HG03354 (cell line): Measurements from ENCODE around the gene ST6GALNAC3.
"Not testable (repeated sequence)": the region's sequence is repeated elsewhere in the genome, so short reads cannot be mapped to it uniquely, and the experiment has no call there.

Experiments
- ATAC-seq: cut with Tn5 transposase; IDR thresholded peaks from one replicate; pipeline ENCODE4 v1.9.1; 2021; ENCODE audit warnings: mild to moderate bottlenecking; ENCODE audit not compliant: unreplicated experiment, poor library complexity, severe bottlenecking

The ST6GALNAC3 gene

DNA sequence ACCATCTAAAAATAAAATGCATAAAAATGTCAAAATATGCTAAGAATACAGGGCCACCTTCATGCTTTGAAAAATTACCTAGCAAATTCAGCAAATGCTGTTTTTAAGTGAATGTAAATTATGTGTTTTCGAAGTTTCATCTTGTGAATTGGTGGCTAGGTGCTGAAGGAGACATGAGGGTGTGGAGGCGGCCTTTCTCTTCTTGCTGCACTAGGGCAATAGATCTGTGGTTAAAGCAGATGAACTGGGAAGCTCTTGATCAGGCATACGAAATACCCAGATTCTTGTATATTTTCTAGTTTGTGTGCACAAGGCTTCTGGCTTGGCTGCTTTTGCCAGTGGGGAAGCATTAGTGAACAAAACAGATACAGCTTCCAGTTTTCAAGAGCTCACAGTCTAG, 224.5 kb downstream of the ST6GALNAC3 start:
- no peak for ATAC-seq

DNA sequence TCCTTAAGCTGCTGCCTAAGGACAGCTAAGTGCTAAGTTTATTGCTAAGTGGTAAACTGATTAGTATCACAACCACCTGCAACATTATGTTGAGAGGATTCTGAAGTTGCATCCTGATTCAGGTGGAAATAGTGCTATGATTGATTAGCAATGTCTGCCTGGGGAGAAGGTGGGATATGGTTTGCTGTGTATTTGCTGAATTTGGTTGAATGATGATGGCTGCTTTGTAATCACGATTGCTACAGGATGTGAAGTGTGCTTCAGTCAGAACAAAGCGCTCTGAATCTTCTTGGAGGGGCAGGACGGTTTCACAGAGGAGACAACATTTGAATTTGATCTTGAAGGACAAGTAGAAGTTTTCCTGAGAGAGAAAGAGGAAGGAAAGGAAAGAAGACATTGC, 226.0 kb downstream of the ST6GALNAC3 start:
- no peak for ATAC-seq

DNA sequence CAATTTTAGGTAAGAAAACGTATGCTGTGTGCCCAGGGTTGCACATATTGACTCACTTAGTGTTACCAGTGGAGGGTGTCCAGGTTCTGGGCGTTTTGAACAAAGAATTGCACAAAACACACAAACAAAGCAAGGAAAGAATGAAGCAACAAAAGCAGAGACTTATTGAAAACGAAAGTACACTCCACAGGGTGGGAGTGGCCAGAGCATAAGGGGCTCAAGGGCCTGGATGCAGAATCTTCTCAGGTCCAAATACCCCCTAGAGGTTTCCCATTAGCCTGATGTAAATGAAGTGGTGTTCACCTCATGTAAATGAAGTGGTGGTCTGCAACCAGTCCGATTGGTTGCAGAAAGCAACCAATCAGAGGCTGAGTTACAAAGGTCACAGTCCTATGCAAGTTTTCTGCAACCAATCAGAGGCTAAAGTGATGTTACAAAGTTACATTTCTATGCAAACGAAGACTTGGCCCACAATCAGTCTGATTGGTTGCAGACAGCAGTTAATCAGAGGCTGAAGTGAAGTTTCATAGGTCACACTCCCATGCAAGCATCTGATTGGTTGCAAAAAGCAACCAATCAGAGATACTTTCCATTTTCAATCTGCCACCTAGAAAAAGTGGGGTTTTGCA, 228.3 kb downstream of the ST6GALNAC3 start:
- no peak for ATAC-seq

DNA sequence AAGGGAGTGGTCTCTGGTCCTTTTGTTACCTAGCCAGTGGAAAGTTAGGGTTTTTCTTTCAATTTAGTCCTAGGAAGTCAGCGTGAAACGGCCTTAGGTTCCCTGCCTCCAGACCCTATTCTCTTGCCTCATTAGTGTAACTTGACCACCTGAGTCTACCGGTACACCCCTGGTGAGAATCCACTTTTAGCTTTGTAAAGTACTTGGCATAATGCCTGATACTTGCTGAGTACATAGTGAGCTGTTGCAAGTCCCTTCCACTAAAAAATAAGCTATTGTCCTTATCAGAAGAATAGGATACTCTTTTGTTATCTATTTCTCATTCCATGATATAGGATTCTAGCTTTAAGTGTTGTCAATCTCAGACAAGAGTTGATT, 228.8 kb downstream of the ST6GALNAC3 start:
- ATAC-seq = no peak

DNA sequence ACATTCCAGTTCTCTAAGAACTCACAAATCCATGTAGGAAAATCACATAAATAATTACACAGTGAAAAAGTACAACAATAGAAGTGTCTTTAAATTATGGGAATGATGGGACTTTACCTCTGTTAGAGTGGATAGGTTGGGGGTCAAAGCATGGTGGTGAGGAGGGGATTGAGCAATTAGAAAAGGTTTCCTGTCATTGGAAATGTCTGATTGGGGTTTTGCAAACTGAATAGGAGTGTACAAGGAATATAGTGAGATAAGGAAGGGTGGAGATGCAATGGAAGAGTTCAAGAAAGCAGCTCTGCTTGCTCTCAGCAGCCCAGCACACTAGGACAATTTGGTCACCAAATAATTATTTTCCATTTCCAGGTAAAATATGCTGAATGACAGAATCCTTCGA, 238.8 kb downstream of the ST6GALNAC3 start:
- ATAC-seq = no peak

- ATAC-seq = no peak
These were observed 240.2 kb downstream of the ST6GALNAC3 start for GRCh38 chr1:76314730-76315129.

DNA sequence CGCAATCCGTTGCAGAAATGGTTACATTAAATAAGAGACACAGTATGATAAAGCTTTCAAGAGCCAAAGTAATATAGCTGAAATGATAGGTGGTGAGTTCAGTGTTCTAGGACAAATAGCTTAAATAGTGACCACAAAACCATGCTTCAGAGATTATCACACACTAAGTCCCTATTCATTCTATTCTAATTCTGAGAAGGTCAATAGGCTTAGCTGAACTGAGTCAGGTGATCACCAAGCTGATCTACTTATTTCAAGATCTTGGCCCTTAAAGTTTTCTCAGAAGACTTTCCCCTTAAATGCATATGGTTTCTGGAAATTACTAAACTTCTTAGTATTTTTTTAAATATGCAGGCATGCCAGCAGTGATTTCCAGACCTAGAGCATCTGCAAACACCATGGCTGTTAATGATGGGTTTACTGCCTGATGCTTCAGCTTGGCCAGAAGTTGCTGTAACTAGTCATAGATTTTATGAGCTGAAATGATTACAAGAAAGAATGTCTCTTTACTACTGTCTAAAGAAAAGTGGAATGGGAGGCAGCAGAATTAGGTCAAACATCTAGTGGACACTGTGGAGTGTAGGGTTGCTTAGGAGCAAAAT, 242.9 kb downstream of the ST6GALNAC3 start:
- no peak for ATAC-seq

DNA sequence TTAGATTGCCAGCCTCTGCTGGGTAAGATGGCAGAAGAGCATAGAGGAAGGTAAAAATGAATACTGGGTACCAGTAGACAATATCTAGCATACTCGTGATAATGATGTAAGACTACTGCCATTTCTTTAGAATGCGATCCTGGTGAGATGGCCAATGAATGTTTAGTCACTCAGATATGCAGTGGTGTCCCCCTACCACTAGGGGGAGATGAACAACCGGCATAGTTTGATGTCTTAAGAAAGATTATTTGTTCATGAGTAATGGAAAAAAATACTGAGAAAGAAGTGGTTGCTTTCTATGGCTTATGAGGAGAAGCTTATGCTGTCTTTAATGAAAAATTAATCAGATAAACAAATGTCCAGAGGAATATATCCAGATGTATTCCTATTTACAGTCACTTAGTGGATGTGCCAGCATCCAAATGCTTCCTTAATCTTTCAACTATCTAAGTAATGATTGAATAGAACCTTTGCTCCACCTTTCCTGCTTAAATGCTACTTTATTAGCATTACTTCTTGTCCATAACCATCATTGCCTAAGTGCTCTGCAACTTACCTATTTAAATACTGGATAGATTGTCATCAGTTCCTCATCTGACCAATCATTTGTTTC, 256.6 kb downstream of the ST6GALNAC3 start:
- peak; percentile 94 for ATAC-seq

DNA sequence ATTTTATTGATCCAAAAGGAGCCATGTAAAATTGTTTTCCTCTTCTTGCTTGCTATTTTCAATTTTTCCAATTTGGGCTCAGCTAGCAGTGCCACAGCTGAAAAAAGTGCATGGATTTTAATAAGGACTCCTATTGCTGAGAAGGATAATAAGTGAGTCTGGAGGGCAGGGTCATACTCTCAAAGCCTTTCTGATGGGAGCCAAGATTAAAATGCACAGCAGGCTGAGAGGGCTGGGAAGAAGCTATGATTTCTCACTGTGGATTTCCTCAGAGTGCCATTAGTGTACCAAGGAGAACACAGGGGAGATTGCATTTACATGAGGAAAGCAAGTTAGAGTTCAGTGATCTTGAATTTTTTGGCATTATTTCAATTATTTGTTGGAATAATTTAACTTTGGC, 261.3 kb downstream of the ST6GALNAC3 start:
- ATAC-seq = no peak

GRCh38 chr1:76336931-76337371, 262.4 kb downstream of the ST6GALNAC3 start:
- no peak for ATAC-seq

DNA sequence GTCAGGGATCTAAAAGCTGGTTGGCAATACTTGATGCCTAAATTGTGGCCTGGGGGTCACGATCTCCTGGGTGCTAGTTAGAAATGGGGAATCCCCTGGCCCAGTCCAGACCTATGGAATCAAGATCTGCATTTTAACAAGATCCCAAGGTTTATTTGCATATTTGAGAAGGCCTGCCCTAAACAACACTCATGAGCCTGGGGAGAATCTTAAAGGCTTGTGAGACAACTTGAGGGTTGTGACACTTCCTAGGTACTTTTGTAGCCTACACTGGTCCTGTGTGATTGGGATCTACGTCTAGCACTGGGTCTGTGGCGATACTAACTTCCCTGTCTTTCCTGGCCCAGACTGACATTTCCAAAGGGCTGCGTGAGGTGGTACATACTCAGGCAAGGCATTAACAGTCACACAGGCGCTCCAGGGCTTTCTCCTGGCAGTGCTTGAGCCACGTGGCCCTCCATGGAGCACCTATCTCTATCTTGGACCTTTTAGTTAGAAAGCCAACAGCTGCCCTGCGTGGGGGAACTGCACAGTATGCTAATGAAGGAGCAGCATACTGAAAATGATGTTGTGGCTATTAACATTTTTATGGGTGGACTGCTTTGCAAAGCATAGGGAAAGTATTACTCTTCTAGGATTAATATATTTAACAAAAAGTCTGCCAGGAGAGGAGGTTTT, 263.1 kb downstream of the ST6GALNAC3 start:
- no peak for ATAC-seq

DNA sequence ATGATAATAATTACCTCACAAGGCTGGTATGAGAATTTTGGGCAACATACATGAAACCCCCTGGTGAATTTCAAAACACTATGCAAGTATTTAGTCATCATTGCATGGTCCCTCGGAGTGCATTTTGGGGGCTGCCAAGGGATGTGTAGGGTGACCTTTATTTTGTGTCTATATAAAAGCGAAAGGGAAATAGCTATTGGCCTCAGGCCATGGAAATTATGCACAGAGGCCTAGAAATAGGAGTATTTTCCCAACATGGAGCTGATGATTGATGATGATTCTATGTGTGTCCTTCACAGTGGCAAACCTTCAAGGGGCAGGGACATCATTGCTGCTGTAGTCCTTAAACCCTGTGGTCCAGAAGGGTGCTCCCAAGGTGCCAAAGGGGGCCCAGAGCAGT, 265.5 kb downstream of the ST6GALNAC3 start:
- no peak for ATAC-seq

GRCh38 chr1:76341816-76342215, 267.3 kb downstream of the ST6GALNAC3 start:
- ATAC-seq = not testable (repeated sequence)

DNA sequence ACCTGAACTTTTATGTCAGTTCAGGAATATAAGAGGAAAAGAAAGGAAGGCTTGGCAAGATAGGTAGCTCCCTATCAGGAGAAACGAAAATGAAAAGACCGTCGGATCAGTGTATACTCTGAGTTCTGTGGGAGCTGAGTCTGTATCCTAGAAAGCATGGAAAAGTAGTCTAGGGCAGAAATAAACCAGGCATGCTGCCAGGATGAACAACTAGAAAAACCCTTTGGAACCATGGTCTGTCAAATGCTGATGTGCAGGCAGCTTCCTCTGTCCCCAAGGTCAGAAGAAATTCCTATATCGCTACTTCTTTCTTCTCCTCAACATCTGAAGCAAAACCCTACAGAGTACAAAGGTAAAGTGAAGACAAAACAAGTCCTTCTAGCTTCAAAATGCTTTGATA, 268.8 kb downstream of the ST6GALNAC3 start:
- ATAC-seq = no peak

DNA sequence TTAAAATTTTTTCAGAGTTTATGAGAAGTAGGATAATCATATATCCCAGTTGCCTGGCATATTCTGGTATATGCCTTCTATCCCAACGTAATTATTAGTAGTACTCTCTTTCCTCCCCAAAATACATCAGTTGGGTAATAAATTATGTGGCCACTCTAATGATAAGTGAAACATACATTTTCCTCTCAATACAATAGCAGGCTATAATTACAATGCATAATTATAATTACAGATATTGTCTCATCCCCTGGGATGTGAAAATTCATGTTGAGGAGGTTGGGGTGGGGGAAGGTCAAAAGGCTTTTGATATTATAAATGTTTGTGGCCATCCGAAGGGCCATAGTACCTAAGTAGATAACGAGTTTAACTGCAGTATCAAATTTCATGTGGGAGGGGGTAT, 277.1 kb downstream of the ST6GALNAC3 start:
- no peak for ATAC-seq

DNA sequence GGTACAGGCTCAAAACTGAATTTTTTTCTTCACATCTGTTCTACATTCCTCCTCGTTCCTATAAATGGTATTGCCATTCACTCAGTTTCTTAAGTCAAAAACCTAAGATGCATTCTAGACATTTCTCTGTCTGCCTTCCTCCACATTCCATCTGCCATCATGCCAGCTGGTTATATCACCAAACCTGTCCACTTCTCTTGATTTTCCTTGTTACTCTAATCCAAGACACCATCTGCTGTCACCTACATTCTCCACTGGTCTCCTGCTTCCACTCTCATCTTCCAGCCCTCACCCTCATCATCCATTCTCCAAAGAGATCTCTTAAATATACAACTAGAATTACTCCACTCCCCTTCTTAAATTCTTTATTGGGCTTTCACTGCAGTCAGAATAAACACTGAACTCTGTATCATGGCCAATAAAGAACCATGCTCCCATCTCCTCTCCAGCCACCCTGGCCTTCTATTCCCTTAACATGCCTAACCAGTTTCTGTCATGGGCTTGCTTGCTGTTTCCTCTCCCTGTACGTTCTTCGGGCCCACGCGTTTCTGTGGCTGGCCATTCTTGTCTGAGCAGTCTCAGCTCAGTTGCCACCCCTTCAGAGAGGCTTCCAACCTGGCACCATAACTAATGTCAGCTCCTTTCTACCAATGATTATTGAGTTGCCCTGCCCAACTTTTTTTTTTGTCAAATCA, 278.3 kb downstream of the ST6GALNAC3 start:
- no peak for ATAC-seq

- ATAC-seq = no peak
These were observed 279.7 kb downstream of the ST6GALNAC3 start for GRCh38 chr1:76354236-76354635.

GRCh38 chr1:76366726-76367125, 292.2 kb downstream of the ST6GALNAC3 start:
- ATAC-seq = no peak

DNA sequence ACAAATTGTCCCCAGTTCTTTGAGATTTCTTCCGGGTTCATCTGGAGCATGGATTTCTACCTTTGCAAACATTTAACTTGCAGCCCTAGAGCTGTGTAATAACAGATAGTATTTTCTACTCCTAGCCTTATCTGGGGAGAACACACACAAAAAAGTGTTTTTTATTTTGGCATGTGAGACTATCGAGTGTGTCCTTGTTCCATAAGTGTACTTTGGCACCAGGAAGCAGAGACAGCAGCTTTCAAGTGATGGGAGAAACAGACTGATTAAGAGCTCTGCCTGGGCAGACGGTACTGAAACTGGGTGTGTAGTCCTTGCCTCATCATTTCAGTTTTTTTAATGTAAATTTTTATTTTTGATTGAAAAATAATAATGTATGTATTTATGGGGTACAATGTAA, 297.4 kb downstream of the ST6GALNAC3 start:
- no peak for ATAC-seq

GRCh38 chr1:76374086-76374485, 299.5 kb downstream of the ST6GALNAC3 start:
- ATAC-seq = no peak
